ENCODE measurements around the gene SPOCK3. TPM values are rescaled to one million over a fixed set of nuclear protein-coding genes. Genes with fewer than 3 reads are reported as not detected.

The SPOCK3 gene
- total and polyA plus RNA-seq, 2 of the 13 experiments (the other 11 are each of a cell fraction or from before 2014, with no cell fraction given), result not detected

- no peak for TF ChIP-seq ZNF280D (CRISPR knock-in tag; IDR thresholded peaks at IDR 0.05)
Observed at GRCh38 chr4:166838975-166839614, 395.2 kb downstream of the SPOCK3 start (continued).

GRCh38 chr4:166836865-166837264 lies 397.4 kb downstream of the SPOCK3 start:
- H4K20me1 ChIP-seq (ENCODE audit: insufficient read depth, low read length), result no peaks in the 10 kb centered on the region
- H3K79me2 ChIP-seq (ENCODE audit: insufficient read depth, low read length), result no peaks in the 10 kb centered on the region
- no TSS peak for BruUV-seq (replicated peaks)
- no peak overlapping the region for H3K4me3 ChIP-seq (replicated peaks in 1 of 3; ENCODE audit: insufficient read depth in 1 of 3, low read depth in 2 of 3, low read length in 3 of 3)
- H3K4me2 ChIP-seq (ENCODE audit: low read depth, low read length), result no peak overlapping the region
- TF ChIP-seq ZKSCAN5 (CRISPR knock-in tag; IDR thresholded peaks at IDR 0.05) (no peak), SALL1 (CRISPR knock-in tag; IDR thresholded peaks at IDR 0.05) (no peak), MIXL1 (CRISPR knock-in tag; IDR thresholded peaks at IDR 0.05) (no peak), ZNF281 (CRISPR knock-in tag; IDR thresholded peaks at IDR 0.05; ENCODE audit: borderline replicate concordance) (no peak), ZZZ3 (CRISPR knock-in tag; IDR thresholded peaks at IDR 0.05; ENCODE audit: borderline replicate concordance) (no peak), SMARCE1 (IDR thresholded peaks at IDR 0.05; ENCODE audit: borderline replicate concordance) (no peak), ZBTB14 (CRISPR knock-in tag; IDR thresholded peaks at IDR 0.05) (no peak), ETV6 (CRISPR knock-in tag; conservative IDR thresholded peaks at IDR 0.05) (no peak), DMTF1 (CRISPR knock-in tag; IDR thresholded peaks at IDR 0.05) (no peak), KDM3A (CRISPR knock-in tag; IDR thresholded peaks at IDR 0.05; ENCODE audit: low read depth) (no peak), ARNT2 (CRISPR knock-in tag; IDR thresholded peaks at IDR 0.05; ENCODE audit: low read depth) (no peak)
- ATAC-seq (no peak), DNase-seq (ENCODE audit: low spot score) (no peak), FAIRE-seq (no peak)
- H3K4me1 ChIP-seq (ENCODE audit: insufficient read depth, low read length), result no peaks in the 10 kb centered on the region
- no peak overlapping the region for H2AFZ ChIP-seq (ENCODE audit: low read length)
- WGBS (ENCODE audit: low lambda C conversion rate), result 8% methylated on average over 1 of the region's 1 CpG
- H3K27me3 ChIP-seq (ENCODE audit: control insufficient read depth in 1 of 2, insufficient read depth in 2 of 2, low read length in 2 of 2), result no peaks in the 10 kb centered on the region
- ChIA-PET POLR2A (no interaction called here), CTCF (ENCODE audit: low intra/inter-chr PET ratio, low total read pairs) (no interaction called here)
- no peaks in the 10 kb centered on the region for H3K9me3 ChIP-seq (ENCODE audit: low read length)
- no peak overlapping the region for H3K27ac ChIP-seq (ENCODE audit: extremely low read length, insufficient read depth, low read length)
- H3K9ac ChIP-seq (ENCODE audit: insufficient read depth, low read depth, low read length), result no peak overlapping the region
- H3K36me3 ChIP-seq (replicated peaks in 1 of 2; ENCODE audit: control insufficient read depth in 1 of 2, insufficient read depth in 2 of 2, low read length in 2 of 2), result no peaks in the 10 kb centered on the region
- intact Hi-C loops (cut with micrococcal nuclease; ENCODE audit: unreplicated experiment) (no loop called here), in situ Hi-C loops (cut with HindIII; ENCODE audit: extremely low pct_ligation_motif_present, low pct_unique_long_range_greater_than_20kb) (no loop called here)
